KMS-11 (cell line): ENCODE data around the gene ZNF688.

ENCODE experiments used
- H2AFZ ChIP-seq: fragments of 200-600 bp; sonication (generic); 2 replicates; pipeline ENCODE4 v1.6.1; 2016; ENCODE audit warnings: antibody characterized with exemption, mixed run types, low read depth
- H3K27ac ChIP-seq: fragments of 200-600 bp; sonication (generic); 2 replicates; pipeline ENCODE4 v1.6.1; 2016; ENCODE audit warnings: mild to moderate bottlenecking, mixed run types
- H3K27me3 ChIP-seq: fragments of 200-600 bp; sonication (generic); 2 replicates; pipeline ENCODE4 v1.6.1; 2017; ENCODE audit warnings: mild to moderate bottlenecking, low read depth, mixed run types, moderate library complexity; ENCODE audit not compliant: insufficient read depth
- H3K36me3 ChIP-seq: fragments of 200-600 bp; sonication (generic); 2 replicates; pipeline ENCODE4 v1.6.1; 2017; ENCODE audit warnings: mild to moderate bottlenecking, mixed run types; ENCODE audit not compliant: insufficient read depth
- H3K4me1 ChIP-seq: fragments of 200-600 bp; sonication (generic); 2 replicates; pipeline ENCODE4 v1.6.1; 2016; ENCODE audit warnings: mild to moderate bottlenecking, low read depth, mixed run types; ENCODE audit not compliant: poor library complexity, severe bottlenecking
- H3K4me2 ChIP-seq: fragments of 200-600 bp; sonication (generic); 2 replicates; pipeline ENCODE4 v1.7.0; 2016; ENCODE audit warnings: mild to moderate bottlenecking, mixed run types
- H3K4me3 ChIP-seq: fragments of 200-600 bp; sonication (generic); IDR thresholded peaks from 2 replicates; pipeline ENCODE4 v1.6.1; 2017; ENCODE audit warnings: low read depth, low read length, mixed read lengths; ENCODE audit not compliant: insufficient read depth
- H3K79me2 ChIP-seq: fragments of 200-600 bp; sonication (generic); 2 replicates; pipeline ENCODE4 v1.6.1; 2016; ENCODE audit warnings: low read depth, mixed run types; ENCODE audit not compliant: insufficient read depth
- H3K9ac ChIP-seq: fragments of 200-600 bp; sonication (generic); 2 replicates; pipeline ENCODE4 v1.6.1; 2016; ENCODE audit warnings: mild to moderate bottlenecking, mixed run types
- H4K20me1 ChIP-seq: fragments of 200-600 bp; sonication (generic); 2 replicates; pipeline ENCODE4 v1.6.1; 2016; ENCODE audit warnings: mild to moderate bottlenecking, mixed run types; ENCODE audit not compliant: insufficient read depth
- CTCF ChIP-seq: fragments of 200-600 bp; sonication (generic); conservative IDR thresholded peaks from 2 replicates; pipeline ENCODE4 v1.6.1; 2017; ENCODE audit warnings: low read depth, mild to moderate bottlenecking, antibody characterized with exemption, low read length, moderate library complexity, mixed read lengths

ZNF688 gene

GRCh38 chr16:30569281-30569680 is 2.2 kb downstream of the ZNF688 start:
- no peaks in the 10 kb centered on the region for H4K20me1 ChIP-seq
- H3K9ac ChIP-seq = no peak overlapping the region
- H3K4me1 ChIP-seq = peaks cover 60% of the 10 kb centered on the region
- no peaks in the 10 kb centered on the region for H3K36me3 ChIP-seq
- H3K4me3 ChIP-seq = no peak overlapping the region
- no peak overlapping the region for H2AFZ ChIP-seq
- TF ChIP-seq CTCF = no peak
- no peaks in the 10 kb centered on the region for H3K27me3 ChIP-seq
- H3K27ac ChIP-seq = peak overlapping the region; percentile 77; the same call in 1 of the 2 replicates
- H3K79me2 ChIP-seq = peaks cover 12% of the 10 kb centered on the region
- no peak overlapping the region for H3K4me2 ChIP-seq

DNA sequence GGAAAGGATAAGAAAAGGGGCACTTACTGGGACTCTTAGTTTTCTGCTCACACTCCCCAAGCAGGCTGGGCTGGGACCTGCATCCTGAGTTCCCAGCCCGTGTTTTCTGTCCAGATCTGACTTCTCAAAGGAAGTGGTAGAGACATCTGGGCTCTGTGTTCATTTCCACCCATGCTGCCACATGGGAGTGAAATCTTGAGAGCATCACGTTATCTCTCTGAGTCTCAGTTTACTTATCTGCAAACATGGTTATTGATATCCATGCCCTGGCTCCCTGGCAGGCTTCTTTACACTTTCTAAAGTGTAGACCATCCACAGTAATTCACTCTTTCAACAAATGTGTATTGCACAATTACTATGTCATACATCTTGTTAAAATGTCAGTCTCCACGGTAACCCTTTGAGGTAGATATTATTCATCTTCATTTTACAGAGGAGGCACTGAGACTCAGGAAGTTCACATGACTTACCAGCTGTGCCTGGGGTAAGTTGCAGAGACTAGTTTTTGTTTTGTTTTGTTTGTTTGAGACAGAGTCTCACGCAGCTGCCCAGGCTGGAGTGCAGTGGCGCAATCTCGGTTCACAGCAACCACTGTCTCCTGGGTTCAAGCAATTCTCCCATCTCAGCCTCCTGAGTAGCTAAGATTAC is 3.4 kb downstream of the ZNF688 start:
- no peaks in the 10 kb centered on the region for H4K20me1 ChIP-seq
- H3K79me2 ChIP-seq = peaks cover 7% of the 10 kb centered on the region
- H2AFZ ChIP-seq = peak overlapping the region; percentile 3; the same call in 1 of the 2 replicates
- peaks cover 49% of the 10 kb centered on the region for H3K4me1 ChIP-seq
- H3K4me2 ChIP-seq = peak overlapping the region; percentile 62
- H3K4me3 ChIP-seq = no peak overlapping the region
- no peaks in the 10 kb centered on the region for H3K36me3 ChIP-seq
- H3K9ac ChIP-seq = peak overlapping the region; percentile 18; the same call in 1 of the 2 replicates
- no peak for TF ChIP-seq CTCF
- H3K27ac ChIP-seq = peak overlapping the region; percentile 77
- H3K27me3 ChIP-seq = no peaks in the 10 kb centered on the region

DNA sequence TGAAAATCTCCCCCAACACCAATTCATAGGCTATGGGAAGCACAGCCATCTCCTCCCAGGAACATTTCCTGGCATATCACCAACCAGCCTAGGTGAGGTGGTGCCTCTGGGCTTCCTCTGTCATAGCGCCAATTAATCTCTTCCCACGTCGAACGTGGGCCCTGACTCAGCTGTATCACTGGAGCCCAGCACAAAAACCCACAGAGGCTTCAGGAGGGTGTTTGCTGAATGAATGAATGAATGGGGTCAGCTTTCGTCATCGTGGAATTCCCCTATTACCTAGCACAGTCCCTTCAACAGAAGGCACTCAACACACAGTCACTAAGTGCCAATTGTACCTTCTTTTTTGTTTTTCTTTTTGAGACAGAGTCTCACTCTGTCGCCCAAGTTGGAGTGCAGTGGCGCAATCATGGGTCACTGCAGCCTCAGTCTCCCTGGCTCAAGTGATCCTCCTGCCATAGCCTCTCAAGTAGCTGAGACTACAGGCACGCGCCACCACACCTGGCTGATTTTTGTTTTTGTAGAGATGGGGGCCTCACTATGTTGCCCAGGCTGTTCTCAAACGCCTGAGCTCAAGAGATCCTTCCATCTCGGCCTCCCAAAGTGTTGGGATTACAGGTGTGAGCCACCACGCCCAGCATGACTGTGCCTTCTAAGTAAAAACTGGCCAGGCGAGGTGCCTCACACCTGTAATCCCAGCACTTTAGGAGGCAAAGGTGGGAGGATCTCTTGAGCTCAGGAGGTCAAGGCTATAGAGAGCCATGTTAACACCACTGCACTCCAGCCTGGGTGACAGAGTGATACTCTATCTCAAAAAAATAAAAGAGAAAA is 4.1 kb downstream of the ZNF688 start:
- Histone ChIP-seq H3K36me3 (no peaks in the 10 kb centered on the region), H3K79me2 (no peaks in the 10 kb centered on the region; the same call in 1 of the 2 replicates), H3K9ac (peak overlapping the region; percentile 18), H3K4me1 (peaks cover 42% of the 10 kb centered on the region), H3K4me2 (peak overlapping the region; percentile 62), H3K4me3 (no peak overlapping the region), H2AFZ (peak overlapping the region; percentile 3), H3K27ac (peak overlapping the region; percentile 77), H3K27me3 (no peaks in the 10 kb centered on the region), H4K20me1 (no peaks in the 10 kb centered on the region)
- no peak for TF ChIP-seq CTCF

- H3K4me3 ChIP-seq = no peak overlapping the region
- TF ChIP-seq CTCF = no peak
- peak overlapping the region; percentile 62; the same call in 1 of the 2 replicates for H3K4me2 ChIP-seq
- H3K9ac ChIP-seq = peak overlapping the region; percentile 18; the same call in 1 of the 2 replicates
- no peaks in the 10 kb centered on the region for H3K79me2 ChIP-seq
- H3K27ac ChIP-seq = peak overlapping the region; percentile 77
- no peaks in the 10 kb centered on the region for H3K36me3 ChIP-seq
- no peaks in the 10 kb centered on the region for H3K27me3 ChIP-seq
- H2AFZ ChIP-seq = no peak overlapping the region
- peaks cover 42% of the 10 kb centered on the region for H3K4me1 ChIP-seq
- no peaks in the 10 kb centered on the region for H4K20me1 ChIP-seq
These were observed 5.0 kb downstream of the ZNF688 start for GRCh38 chr16:30566531-30566930.
